Kidney (tissue), 14 donors: Measurements from ENCODE around the gene TRAF3. TPM values are rescaled to one million over a fixed set of nuclear protein-coding genes. Genes with fewer than 3 reads are reported as not detected.

ENCODE experiments used
- DNase-seq, 5 donors: peaks; one replicate each; pipeline ENCODE4 v3.0.0-alpha.2; 2013 to 2020
- FAIRE-seq: peaks from 2 replicates; lab custom pipeline; 2012; peaks lifted over from hg19 to GRCh38; lab: Jason Lieb, UNC
- H3K27ac ChIP-seq, 2 donors: one replicate each; pipeline ENCODE4 v1.7.0; 2013; ENCODE audit warnings: low read depth in 2 of 2, low read length in 2 of 2, inconsistent platforms in 1 of 2
- H3K27me3 ChIP-seq: one replicate; pipeline ENCODE4 v1.7.1; 2013; ENCODE audit warnings: low read length, inconsistent platforms; ENCODE audit not compliant: control insufficient read depth, insufficient read depth
- H3K36me3 ChIP-seq, 3 donors: one replicate each; pipeline versions ENCODE4 v1.7.0 to v1.7.1; 2013; ENCODE audit warnings: low read length in 3 of 3, control low read depth in 1 of 3, inconsistent platforms in 1 of 3; ENCODE audit not compliant: insufficient read depth in 3 of 3, control insufficient read depth in 2 of 3
- H3K4me1 ChIP-seq, 3 donors: one replicate each; pipeline versions ENCODE4 v1.7.0 to v1.7.1; 2013; ENCODE audit warnings: low read length in 3 of 3, inconsistent platforms in 1 of 3, low read depth in 1 of 3; ENCODE audit not compliant: control insufficient read depth in 2 of 3, insufficient read depth in 2 of 3
- H3K4me3 ChIP-seq, 3 donors: one replicate each; pipeline versions ENCODE4 v1.7.0 to v1.8.1; 2013; ENCODE audit warnings: low read length in 3 of 3, control low read depth in 1 of 3, inconsistent platforms in 1 of 3
- H3K9ac ChIP-seq, 3 donors: one replicate each; pipeline versions ENCODE4 v1.7.0 to v1.7.1; 2013; ENCODE audit warnings: low read length in 3 of 3, control low read depth in 1 of 3, inconsistent platforms in 1 of 3
- H3K9me3 ChIP-seq, 3 donors: one replicate each; pipeline versions ENCODE4 v1.7.0 to v1.7.1; 2013; ENCODE audit warnings: low read length in 3 of 3, control low read depth in 1 of 3, inconsistent platforms in 1 of 3; ENCODE audit not compliant: control insufficient read depth in 2 of 3, insufficient read depth in 1 of 3
- intact Hi-C: fragments of 100-400 bp; cut with DNase I; formaldehyde crosslinking; loops from one replicate; pipeline ENCODE4 v1.11.1; 2022
- polyA plus RNA-seq: library from polyadenylated mRNA; stranded (reverse); fragments of 350-450 nt; fragmentation: Illumina TruSeq; extraction: RNeasy Lipid Tissue Mini Kit (QIAGEN cat#74804); gene quantifications from one replicate; pipeline ENCODE4 v1.2.3, GENCODE V29; 2014; ENCODE audit warnings: low read depth, low replicate concordance; ENCODE audit not compliant: insufficient read depth
- total RNA-seq: library from RNA; stranded (reverse); fragmentation: NEBNext Ultra II Directional; extraction: Animal tissue kit (Norgen Biotek cat#: 25700); gene quantifications from one replicate; pipeline ENCODE4 v1.2.1, GENCODE V29; 2021
- TF ChIP-seq, protein P1 (sequence below): IDR thresholded peaks from 3 replicates; pipeline ENCODE4 v1.5.1; 2012; ENCODE audit warnings: mild to moderate bottlenecking, moderate library complexity, borderline replicate concordance; ENCODE audit not compliant: insufficient read depth; ENCODE audit errors: extremely low read depth
- donor health status: control.
- donor health status: control.
- donor health status: control.
- donor health status: control.
- donor health status: control.
- donor health status: DM: yes; HTN: yes; CAD: no.
- donor health status: Normal renal cell carcinoma (clear cell type).

The TRAF3 gene
- total and polyA plus RNA-seq, 2 donors from 2014 or later, result 5.2 to 35.4 TPM

DNA sequence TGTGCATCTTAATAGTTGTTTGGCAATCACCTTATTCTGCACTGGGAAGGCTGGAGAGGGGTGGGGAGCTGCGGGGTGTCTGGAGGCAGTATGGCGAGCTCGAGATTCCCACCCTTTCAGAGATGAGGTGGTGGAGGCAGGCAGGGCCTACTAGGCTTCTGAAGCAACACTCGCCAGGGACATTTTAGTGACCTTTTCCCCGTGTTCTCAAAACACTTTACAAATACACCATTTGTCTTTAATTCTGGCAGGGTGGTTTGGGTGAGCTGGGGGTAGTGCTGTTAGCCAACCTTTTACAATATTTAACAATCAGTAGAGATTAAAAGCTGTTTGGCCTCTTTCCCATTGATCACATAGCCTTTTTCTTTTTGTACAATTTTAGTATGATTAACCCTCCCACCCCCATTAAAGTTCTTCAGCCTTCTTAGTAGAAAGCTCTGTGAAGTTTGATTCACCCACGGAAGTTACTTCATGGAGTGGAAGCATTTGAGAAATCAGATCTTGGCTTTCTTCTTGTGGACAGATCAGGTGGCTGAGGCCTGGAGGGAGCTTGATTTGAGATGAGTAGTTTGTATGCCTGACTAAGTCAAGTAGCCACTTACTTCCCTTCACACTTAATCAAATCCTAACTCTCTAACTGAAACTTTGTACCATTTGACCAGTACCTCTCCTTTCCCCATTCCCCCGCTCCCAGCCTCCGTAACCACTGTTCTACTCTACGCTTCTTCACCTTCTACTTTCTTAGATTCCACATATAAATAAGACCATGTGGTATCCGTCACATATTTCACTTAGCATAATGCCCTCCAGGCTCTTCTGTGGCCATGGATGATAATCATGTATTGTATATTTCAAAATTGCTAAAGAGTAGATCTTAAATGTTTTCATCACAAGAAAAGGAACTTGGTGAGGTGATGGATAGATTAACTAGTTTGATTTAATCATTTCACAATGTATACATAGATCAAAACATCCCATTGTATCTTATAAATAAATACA lies 41.0 kb downstream of the TRAF3 start:
- peaks cover 0 to 4% (median 2%) of the 10 kb centered on the region in 3 donors for H3K4me1 ChIP-seq
- DNase-seq (no peak), FAIRE-seq (no peak)
- H3K9ac ChIP-seq, result no peak overlapping the region
- no peaks in the 10 kb centered on the region for H3K9me3 ChIP-seq
- H3K4me3 ChIP-seq, result no peak overlapping the region
- TF ChIP-seq, protein P1, sequence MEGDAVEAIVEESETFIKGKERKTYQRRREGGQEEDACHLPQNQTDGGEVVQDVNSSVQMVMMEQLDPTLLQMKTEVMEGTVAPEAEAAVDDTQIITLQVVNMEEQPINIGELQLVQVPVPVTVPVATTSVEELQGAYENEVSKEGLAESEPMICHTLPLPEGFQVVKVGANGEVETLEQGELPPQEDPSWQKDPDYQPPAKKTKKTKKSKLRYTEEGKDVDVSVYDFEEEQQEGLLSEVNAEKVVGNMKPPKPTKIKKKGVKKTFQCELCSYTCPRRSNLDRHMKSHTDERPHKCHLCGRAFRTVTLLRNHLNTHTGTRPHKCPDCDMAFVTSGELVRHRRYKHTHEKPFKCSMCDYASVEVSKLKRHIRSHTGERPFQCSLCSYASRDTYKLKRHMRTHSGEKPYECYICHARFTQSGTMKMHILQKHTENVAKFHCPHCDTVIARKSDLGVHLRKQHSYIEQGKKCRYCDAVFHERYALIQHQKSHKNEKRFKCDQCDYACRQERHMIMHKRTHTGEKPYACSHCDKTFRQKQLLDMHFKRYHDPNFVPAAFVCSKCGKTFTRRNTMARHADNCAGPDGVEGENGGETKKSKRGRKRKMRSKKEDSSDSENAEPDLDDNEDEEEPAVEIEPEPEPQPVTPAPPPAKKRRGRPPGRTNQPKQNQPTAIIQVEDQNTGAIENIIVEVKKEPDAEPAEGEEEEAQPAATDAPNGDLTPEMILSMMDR, result no peak
- intact Hi-C loops, result no loop called here
- no peak overlapping the region for H3K27ac ChIP-seq
- H3K27me3 ChIP-seq, result no peaks in the 10 kb centered on the region
- no peaks in the 10 kb centered on the region for H3K36me3 ChIP-seq

DNA sequence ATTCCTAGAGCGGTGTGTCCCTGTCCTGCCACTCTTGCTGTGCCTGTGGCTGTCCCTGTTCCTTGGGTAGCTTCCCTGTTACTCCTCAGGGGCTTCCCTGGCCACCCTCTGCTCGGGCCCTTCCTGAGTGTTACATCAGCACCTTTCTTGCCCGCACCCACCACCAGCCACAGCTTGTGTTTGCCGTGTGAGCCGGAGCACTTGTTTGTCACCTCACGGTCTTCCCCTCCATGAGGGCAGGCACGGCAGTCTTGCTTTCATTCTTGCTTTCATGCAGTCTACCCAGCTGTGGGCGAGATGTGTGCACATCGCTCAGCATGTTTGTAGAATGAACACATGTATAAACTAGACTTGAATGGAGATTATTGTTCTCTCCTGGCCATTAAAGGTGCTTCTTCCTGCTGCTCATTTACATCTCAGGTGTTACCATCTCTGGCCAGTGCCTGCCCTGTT lies 42.0 kb downstream of the TRAF3 start:
- no peaks in the 10 kb centered on the region for H3K27me3 ChIP-seq
- FAIRE-seq, result no peak
- H3K27ac ChIP-seq, result no peak overlapping the region
- H3K9me3 ChIP-seq, result no peaks in the 10 kb centered on the region
- TF ChIP-seq, protein P1, result no peak
- no peaks in the 10 kb centered on the region for H3K36me3 ChIP-seq
- no peak overlapping the region for H3K4me3 ChIP-seq
- intact Hi-C loops, result no loop called here
- H3K9ac ChIP-seq, result no peak overlapping the region
- peaks cover 0 to 4% (median 2%) of the 10 kb centered on the region in 3 donors for H3K4me1 ChIP-seq
- no peak for DNase-seq

DNA sequence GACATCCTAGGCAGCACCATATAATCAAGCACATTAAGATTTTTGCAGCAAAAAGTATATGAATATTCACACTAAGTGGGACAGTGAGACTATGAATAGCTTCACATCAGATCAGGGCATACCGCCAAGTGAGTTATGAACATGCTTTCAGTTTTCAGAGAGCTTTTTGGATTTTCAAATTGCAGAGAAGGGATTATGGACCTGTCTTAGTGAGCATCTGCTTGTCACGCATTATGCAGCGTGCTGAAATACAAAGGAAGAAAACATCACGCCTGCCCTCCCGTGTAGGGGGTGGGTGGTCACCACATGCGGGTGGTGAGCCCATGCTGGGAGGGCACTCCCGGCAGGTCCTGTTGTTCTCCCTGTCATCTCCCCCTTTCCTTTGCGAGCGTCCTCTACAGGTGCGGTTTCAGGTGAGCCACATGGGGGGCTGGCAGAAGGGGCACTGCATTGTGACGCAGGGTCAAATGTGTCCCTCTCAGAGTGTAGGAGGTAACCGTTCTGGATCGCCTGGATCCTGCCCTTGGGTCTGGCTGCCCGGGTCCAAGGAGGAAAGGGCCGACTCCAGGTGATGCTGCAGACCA lies 42.6 kb downstream of the TRAF3 start:
- Histone ChIP-seq H3K9me3 (no peaks in the 10 kb centered on the region), H3K4me1 (peaks cover 0 to 4% (median 2%) of the 10 kb centered on the region in 3 donors), H3K27ac (no peak overlapping the region), H3K36me3 (no peaks in the 10 kb centered on the region), H3K4me3 (no peak overlapping the region), H3K27me3 (no peaks in the 10 kb centered on the region), H3K9ac (no peak overlapping the region)
- intact Hi-C loops, result no loop called here
- TF ChIP-seq, protein P1, result no peak
- no peak for DNase-seq
- FAIRE-seq, result no peak
